Activated CD4-positive, alpha-beta T cell treated with anti-CD3 and anti-CD28 coated beads, Interleukin-2, amount 50 U/mL, for 16 hours (primary cell): Measurements from ENCODE around the gene IQCH.
"Not testable (repeated sequence)": the region's sequence is repeated elsewhere in the genome, so short reads cannot be mapped to it uniquely, and the experiment has no call there.

Experiments used
- DNase-seq: peaks from one replicate; pipeline ENCODE4 v3.0.0-alpha.2; 2020

Gene IQCH

DNA sequence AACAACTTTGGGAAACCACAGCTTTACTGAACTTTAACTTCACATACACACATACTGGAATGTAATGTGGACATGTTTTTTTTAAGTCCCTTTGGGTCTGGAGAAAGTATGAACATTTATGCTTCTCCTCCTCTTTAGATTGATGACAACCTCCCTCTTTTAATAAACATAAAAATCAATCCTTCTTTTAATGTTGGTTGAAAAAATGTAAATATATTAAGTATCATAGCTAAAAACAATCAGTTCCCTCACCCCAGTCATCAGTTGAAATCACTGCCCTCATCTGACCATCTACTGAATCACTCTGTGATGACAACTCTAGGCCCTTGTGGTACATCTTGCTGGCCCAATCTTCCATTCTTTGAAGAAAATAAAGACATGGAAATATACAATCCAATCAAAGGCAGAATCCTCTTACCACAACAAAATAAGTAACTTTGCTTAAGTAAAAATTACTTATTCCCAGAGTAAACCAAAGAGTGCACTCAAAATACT lies 6.5 kb upstream of the IQCH start:
- no peak for DNase-seq

- DNase-seq, result no peak
Observed at GRCh38 chr15:67249830-67250229, 4.8 kb upstream of the IQCH start.

DNA sequence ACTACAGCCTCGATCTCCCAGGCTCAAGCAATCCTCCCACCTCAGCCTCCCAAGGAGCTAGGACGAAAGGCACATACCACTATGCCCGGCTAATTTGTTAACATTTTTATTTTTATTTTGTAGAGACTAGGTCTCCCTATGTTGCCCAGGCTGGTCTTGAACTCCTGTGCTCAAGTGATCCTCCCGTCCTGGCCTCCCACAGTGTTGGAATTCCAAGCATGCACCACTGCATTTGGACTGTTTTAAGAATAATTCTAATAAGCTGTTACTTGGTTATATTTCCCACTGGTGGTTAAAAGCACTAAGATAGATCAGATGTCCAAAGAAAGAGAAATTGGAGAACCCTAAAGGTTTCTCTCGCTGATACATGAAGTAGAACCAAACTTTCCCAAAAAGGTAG lies 3.3 kb upstream of the IQCH start:
- no peak for DNase-seq

DNA sequence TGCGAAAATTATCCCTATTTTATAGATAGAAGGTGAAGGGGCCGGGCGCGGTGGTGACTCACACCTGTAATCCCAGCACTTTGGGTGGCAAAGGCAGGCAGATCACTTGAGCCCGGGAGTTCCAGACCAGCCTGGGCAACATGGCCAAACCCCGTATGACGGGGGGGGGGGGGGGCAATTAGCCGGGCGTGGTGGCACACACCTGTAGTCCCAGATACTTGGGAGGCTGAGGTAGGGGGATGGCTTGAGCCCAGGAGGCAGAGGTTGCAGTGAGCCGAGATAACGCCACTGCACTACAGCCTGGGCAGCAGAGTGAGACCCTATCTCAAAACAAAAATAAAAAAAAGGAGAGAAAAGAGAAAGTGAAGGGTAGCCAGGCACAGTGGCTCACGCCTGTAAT lies 1.5 kb upstream of the IQCH start:
- DNase-seq, result no peak

GRCh38 chr15:67253549-67254237 lies 893 bp upstream of the IQCH start:
- no peak for DNase-seq

DNA sequence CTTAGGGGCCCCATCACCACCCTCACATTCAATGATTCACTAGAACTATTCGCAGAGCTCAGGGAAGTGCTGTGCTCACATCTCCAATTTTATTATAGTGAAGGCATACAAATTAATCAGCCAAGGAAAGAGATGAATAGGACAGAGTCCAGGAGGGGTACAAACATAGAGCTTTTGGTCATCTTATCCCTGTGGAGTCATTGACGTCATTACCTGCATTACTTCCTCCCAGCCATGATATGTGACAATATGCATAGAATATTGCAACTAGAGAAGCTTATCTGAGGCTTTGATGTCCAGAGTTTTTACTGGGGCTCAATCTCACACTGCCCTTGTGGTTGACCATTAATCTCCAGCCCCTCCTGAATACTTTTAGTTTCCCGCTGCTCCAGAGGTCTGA lies 1.5 kb downstream of the IQCH start:
- no peak for DNase-seq

DNA sequence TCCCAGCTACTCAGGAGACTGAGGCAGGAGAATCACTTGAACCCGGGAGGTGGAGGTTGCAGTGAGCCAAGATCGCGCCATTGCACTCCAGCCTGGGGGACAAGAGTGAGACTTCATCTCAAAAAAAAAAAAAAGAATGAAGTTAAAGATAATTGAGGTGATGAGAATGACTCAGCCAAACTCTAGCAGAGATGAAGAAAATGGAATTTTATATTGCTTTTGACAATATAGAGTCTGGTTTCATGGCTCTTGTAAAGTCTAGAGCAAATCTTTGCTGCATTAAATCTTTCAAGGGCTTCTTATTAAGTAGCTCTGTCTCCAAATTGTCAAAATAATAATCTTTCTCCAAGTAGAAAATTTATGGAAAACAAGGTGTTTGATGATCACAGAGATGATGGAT lies 3.8 kb downstream of the IQCH start:
- DNase-seq, result not testable (repeated sequence)

DNA sequence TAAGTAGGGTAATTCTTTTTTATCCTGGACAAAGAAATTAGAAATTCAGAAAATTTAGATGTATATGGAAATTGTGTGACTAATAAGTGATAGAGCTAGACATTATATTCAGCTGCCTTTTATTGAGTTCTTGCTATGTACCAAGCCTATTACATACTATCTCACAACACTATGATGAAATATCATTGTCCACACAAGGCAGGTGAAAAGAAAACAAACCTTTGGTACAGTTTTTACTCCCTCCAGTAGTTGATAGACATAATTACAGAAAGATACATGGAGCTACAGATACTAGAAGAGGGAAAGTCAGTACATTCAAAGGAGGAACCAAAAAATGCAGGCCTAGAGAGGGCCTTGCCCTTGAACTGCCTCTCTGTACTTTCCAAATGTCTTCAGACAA lies 4.8 kb downstream of the IQCH start:
- no peak for DNase-seq

GRCh38 chr15:67259806-67260205 lies 5.2 kb downstream of the IQCH start:
- DNase-seq, result no peak

DNA sequence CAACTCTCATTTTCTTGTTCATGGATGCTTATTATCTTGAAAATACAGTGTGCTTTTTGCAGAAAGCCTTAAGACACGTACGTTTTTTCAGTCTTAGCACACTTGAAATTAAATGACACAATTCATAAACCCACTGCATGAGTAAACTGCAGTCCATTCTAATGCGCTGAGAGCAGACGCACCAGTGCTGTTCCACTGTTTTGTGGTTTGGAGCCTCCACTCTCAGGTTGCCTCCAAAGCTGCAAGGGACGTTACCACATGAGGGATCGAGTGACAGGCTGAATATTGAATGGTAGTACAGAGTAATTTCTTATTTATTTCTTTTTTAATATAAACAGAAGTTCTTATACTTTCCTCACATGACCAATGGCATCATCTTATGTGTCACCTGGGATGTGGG lies 12.3 kb downstream of the IQCH start:
- no peak for DNase-seq

- DNase-seq, result no peak
Observed at GRCh38 chr15:67267440-67267839, 12.9 kb downstream of the IQCH start.

GRCh38 chr15:67267951-67268941 lies 13.7 kb downstream of the IQCH start:
- no peak for DNase-seq

DNA sequence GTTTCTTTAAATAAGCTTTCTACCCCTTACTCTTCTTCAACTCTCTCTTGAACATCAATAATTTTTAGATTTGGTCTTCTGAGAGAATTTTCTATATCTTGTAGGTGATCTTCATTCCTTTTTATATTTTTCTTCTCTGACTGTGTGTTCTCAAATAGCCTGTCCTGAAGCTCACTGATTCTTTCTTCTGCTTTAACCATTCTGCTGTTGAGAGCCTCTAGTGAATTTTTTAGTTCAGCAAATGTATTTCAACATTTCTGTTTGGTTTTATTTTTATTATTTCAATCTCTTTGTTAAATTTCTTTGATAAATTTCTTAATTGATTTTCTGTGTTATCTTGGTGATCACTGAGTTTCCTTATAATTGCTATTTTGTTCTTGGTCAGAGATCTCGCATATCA lies 19.6 kb downstream of the IQCH start:
- DNase-seq, result no peak

- no peak for DNase-seq
Observed at GRCh38 chr15:67276666-67277065, 22.1 kb downstream of the IQCH start.

- no peak for DNase-seq
Observed at GRCh38 chr15:67280217-67280616, 25.6 kb downstream of the IQCH start.

GRCh38 chr15:67281714-67282113 lies 27.1 kb downstream of the IQCH start:
- DNase-seq, result no peak

- DNase-seq, result not testable (repeated sequence)
Observed at GRCh38 chr15:67285625-67286024, 31.0 kb downstream of the IQCH start.

- not testable (repeated sequence) for DNase-seq
Observed at GRCh38 chr15:67286400-67286799, 31.8 kb downstream of the IQCH start.

DNA sequence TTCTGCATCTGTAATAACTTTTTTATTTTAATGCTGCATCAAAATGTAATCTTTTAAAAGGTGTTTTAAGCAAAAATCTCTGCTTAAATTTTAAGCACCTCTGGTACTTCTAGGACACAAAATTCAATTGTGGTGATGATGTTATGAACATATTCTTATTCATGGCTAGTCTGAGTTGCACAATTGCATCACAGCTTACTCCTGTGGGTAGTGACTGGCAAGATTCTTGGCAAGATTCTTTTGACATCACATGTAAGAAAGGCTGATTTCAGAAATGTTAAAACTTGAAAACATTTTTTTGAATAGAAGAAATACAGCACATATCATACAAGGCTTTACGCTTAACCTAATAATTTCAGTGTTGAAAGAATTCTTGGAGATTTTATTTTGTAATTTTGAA lies 35.7 kb downstream of the IQCH start:
- no peak for DNase-seq

DNA sequence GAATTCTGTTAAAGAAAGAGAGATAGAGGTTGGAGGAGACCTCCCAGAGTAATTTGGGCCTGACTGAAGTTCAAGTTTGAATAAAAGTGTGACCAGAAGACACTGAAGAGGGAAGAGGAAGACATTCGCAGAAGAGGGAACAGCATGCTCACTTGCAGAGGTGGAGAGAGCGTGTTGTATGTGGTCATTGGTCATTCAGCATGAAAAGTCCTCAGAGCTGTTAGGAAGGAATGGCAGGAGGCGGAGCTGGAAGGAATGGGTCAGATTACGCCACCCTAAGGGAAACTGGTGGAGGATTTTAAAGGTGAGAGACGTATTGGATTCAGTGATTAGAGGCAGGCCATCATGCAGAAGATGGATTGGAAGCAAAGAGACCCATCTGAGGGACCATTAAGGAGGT lies 41.6 kb downstream of the IQCH start:
- no peak for DNase-seq

GRCh38 chr15:67296684-67297083 lies 42.1 kb downstream of the IQCH start:
- DNase-seq, result no peak

GRCh38 chr15:67300266-67301025 lies 45.9 kb downstream of the IQCH start:
- peak; percentile 52 for DNase-seq
